GM19468 (cell line): ENCODE measurements around the gene MPP2.

Experiments used
- ATAC-seq: cut with Tn5 transposase; IDR thresholded peaks from one replicate; pipeline ENCODE4 v1.9.1; 2021; ENCODE audit warnings: mild to moderate bottlenecking, moderate library complexity, moderate number of reproducible peaks; ENCODE audit not compliant: unreplicated experiment; ENCODE audit errors: extremely low read depth

The MPP2 gene

GRCh38 chr17:43829738-43830137, 77.6 kb downstream of the MPP2 start:
- no peak for ATAC-seq

- ATAC-seq: no peak
Observed at GRCh38 chr17:43827596-43827995, 79.7 kb downstream of the MPP2 start.

- no peak for ATAC-seq
Observed at GRCh38 chr17:43826206-43826605, 81.1 kb downstream of the MPP2 start.

GRCh38 chr17:43825567-43825966, 81.8 kb downstream of the MPP2 start:
- no peak for ATAC-seq
